ELF-1 (cell line): ENCODE data around the gene PPP1R13L.

ENCODE experiments used
- DNase-seq: peaks from one replicate; pipeline ENCODE4 v3.0.0-alpha.2; 2016; ENCODE audit warnings: low read depth, low spot score

Gene PPP1R13L

GRCh38 chr19:45368127-45368526, 36.7 kb downstream of the PPP1R13L start:
- DNase-seq, result no peak

DNA sequence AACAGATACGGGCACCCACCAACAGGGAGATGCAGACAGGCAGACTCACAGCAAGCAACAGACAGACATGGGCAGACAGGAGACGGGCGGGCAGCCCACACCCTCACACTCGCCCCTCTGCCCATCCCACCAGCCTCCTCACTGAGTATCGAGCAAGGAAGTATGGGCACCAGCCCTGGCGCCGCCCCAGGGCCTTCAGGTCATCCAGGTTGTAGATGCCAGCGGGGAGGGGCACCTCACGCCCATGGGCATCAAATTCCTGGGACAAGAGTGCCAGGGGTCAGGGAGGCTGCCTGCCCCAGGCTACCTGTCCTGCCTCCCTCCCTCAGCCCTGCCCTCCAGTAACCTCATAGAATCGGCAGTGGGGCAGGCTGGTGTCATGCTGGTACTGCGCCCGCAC, 40.2 kb downstream of the PPP1R13L start:
- no peak for DNase-seq

GRCh38 chr19:45363861-45364459, 40.9 kb downstream of the PPP1R13L start:
- no peak for DNase-seq

GRCh38 chr19:45362291-45362690, 42.6 kb downstream of the PPP1R13L start:
- no peak for DNase-seq

- no peak for DNase-seq
Observed at GRCh38 chr19:45361608-45362007, 43.3 kb downstream of the PPP1R13L start.

DNA sequence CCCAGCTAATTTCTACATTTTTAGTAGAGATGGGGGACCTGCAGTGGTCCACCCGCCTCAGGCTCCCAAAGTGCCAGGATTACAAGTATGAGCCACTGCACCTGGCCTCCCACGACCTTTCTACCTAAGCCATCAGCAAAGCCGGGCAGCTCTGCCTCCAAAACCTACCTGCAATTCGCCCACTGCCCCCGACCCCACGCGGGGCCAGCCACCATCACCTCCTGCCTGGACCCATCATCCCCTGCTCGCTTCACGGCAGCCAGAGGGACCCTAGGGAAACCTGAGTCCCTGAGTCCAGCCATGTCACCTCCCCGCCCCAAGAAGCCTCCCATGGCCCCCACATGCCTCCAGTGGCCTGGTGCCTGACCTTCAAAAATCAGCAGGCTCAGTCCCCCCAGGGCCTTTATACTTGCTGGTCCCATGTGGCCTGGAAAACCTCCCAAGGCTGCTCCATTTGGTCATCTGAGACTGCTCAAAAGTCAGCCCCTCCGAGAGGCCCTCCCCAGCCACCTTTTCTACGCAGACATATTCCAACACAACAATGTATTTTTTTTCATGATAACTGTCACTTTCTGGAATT, 46.6 kb downstream of the PPP1R13L start:
- DNase-seq, result no peak

GRCh38 chr19:45357445-45357783, 47.5 kb downstream of the PPP1R13L start:
- DNase-seq, result no peak

GRCh38 chr19:45356760-45357444, 48.0 kb downstream of the PPP1R13L start:
- DNase-seq, result no peak

DNA sequence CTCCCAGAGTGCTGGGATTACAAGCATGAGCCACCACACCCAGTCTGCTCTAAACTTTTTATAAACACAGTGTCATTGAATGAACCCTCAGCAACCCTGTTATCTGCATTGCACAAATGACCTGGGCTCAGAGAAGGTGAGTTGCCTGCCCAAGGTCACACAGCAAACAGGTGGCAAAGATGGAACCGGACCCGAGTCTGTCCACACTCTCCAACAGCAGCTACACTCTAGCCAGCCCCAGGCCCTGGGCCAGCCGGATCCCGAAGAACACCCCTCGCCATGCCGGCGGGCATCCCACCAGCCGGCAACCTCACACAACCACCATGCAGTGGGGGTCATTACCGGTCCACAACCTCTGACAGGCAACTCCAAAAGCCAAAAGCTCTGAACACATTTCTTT, 49.0 kb downstream of the PPP1R13L start:
- no peak for DNase-seq

DNA sequence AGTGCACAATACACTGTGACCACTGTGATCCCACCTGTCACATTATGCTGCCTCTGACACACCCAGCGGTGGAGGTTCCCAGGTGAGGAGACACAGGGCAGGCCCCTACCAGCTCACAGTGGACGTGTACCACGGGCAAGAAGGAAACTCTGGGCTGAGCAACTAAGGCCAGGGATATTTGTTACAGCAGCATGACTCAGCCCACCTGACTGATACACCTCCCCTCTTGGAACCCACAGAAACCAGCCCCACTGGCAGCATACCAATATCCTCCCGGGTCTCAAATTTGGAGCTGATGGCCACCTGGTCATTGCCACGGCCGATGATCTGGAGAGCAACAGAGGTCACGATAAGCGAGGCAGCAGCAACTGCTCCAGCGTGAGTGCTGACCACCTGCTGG, 49.5 kb downstream of the PPP1R13L start:
- DNase-seq, result no peak

- no peak for DNase-seq
Observed at GRCh38 chr19:45354241-45354842, 50.5 kb downstream of the PPP1R13L start.

- no peak for DNase-seq
Observed at GRCh38 chr19:45352914-45353796, 51.7 kb downstream of the PPP1R13L start.

DNA sequence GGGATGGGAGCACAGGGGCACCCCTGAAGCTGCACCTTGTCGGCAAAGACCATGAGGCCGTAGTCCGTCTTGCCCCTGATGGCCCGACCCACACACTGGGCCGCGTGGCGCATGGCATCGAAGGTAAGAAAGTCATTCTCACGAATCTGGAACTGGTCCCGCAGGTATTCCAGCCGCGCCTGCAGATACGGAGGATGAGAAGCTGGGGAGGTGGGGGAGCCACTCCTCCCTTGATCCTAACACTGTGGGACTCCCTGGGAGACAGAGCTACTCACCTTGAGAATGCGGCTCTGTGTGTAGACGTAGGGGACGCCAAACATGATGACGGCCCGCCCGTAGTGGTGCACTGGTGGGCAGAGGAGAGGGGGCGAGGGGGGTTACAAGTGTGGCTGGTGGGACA, 52.4 kb downstream of the PPP1R13L start:
- no peak for DNase-seq

- no peak for DNase-seq
Observed at GRCh38 chr19:45352062-45352461, 52.8 kb downstream of the PPP1R13L start.

DNA sequence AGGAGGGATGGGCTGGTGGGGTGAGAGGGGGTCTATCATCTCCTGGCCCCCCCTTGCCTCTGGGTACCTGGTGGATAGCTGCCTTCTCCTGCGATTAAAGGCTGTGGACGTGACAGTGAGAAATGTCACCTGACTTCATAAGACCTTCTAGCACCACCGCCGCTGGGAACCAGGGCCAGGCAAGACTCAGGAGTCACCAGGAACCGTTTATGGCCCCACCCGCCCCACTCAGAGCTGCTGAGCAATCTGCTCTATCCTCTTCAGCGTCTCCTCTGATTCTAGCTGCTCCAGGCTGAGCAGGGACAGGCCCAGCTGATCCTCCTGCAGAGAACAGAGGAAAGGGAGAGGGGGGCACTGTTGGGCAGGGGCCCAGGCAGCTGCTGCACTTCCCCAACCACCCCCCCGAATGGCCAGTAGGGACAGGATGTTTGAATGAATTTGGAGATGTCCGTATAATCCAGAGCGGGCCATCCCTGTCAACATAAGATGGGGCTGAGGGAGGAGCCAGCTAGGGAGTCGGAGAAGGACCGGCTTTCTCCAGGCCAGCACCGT, 53.4 kb downstream of the PPP1R13L start:
- DNase-seq, result no peak

GRCh38 chr19:45350477-45351058, 54.3 kb downstream of the PPP1R13L start:
- no peak for DNase-seq

DNA sequence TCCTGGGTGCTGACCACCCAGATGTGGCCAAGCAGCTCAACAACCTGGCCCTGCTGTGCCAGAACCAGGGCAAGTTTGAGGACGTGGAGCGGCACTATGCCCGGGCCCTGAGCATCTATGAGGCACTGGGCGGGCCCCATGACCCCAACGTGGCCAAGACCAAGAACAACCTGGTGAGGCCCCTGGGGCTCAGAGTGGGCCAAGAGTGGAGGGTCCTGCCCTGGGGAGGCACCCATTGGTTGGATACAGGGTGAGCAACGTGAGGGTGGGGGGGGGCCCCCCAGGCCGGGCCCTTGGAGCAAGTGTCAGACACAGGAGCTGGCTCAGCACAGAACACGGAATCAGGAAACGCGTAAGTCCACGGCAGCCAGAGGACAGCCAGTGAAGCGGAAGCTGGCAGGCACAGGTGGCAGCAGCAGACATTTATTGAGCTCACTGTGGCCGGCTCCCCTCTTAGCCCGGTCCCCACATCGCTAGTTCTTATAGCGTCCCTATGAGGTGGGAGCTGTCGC, 55.4 kb downstream of the PPP1R13L start:
- DNase-seq, result no peak

DNA sequence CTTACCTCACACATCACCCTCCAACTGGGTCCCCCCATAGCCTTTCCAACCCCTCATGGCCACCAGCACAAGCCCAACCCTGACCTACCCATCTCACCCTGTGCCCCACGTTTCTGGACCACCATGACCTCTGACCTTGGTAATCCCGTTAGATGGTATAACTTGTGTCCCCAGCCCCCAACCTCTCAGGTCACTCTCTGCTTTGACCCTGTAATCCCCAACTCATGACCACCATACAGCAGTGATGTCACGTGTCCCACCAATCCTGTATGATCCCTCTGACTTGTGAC, 55.8 kb downstream of the PPP1R13L start:
- DNase-seq, result no peak

- DNase-seq, result no peak
Observed at GRCh38 chr19:45348367-45349125, 56.3 kb downstream of the PPP1R13L start.

- DNase-seq, result no peak
Observed at GRCh38 chr19:45347570-45348366, 57.1 kb downstream of the PPP1R13L start.
